ENCODE results near the gene GPR6. TPM values are rescaled to one million over a fixed set of nuclear protein-coding genes. Genes with fewer than 3 reads are reported as not detected.

GPR6 gene
- total and polyA plus RNA-seq, 3 experiments from 2014 or later, result not detected

DNA sequence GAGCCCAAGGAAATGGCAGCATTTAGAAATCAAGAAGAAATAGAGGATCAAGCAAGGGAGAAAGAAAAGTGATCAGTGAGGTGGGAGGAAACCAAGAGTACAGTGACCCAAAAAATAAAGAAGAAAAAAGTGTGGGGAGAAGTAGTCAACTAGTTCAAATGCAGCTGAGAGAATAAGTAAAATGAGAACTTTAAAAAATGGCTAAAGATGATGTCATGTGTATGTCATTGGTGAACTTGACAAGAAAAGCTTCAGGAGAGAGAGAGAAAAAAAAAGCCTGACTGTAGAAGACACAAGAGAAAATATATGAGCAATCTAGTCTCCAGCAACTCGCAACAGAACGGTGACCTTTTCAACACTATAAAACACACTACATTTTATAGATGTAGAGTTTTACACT, 6.3 kb downstream of the GPR6 start:
- no peak overlapping the region for H3K4me3 Mint-ChIP-seq
- H3K36me3 Mint-ChIP-seq, result no peaks in the 10 kb centered on the region
- no peaks in the 10 kb centered on the region for H3K4me1 Mint-ChIP-seq
- no peak for DNase-seq
- Histone ChIP-seq H3K4me3 (ENCODE audit: low read length) (no peak overlapping the region), H3K36me3 (ENCODE audit: insufficient read depth, low read length) (no peaks in the 10 kb centered on the region), H3K27me3 (ENCODE audit: insufficient read depth, low read length, poor library complexity, severe bottlenecking) (no peaks in the 10 kb centered on the region), H3K27ac (ENCODE audit: low read depth, low read length) (no peak overlapping the region), H3K9me3 (ENCODE audit: low read length) (no peaks in the 10 kb centered on the region), H3K4me1 (ENCODE audit: insufficient read depth, low read length) (no peaks in the 10 kb centered on the region)
- peak overlapping the region in 1 of 8 donors; percentile 44 for H3K27ac Mint-ChIP-seq
- peaks cover 0 to 3% (median 2%) of the 10 kb centered on the region in 5 donors for H3K9me3 Mint-ChIP-seq
- H3K27me3 Mint-ChIP-seq, result peaks cover 25 to 48% of the 10 kb centered on the region in 2 donors
- ChIA-PET CTCF (no interaction called here), POLR2A (no interaction called here)

DNA sequence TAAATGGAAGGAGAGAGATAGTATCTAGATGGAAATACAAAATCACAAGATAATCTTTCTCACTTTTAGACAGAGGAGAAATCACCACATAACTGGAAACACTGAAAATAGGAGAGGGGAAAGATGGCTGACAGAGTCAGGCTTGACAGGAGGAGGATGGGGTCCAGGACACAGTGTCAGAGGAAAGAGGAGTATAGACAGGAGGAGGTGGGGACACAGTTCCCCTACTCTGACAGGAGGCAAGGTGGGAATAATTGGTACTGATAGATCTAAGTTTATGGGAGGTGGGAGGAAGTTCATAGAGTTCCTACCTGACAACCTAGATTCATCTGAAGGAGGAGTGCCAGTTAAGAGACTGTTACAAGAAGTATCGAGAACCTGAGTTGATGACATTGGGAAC, 9.1 kb downstream of the GPR6 start:
- H3K4me1 Mint-ChIP-seq, result no peaks in the 10 kb centered on the region
- no peaks in the 10 kb centered on the region for H3K4me1 ChIP-seq (ENCODE audit: insufficient read depth, low read length)
- no peaks in the 10 kb centered on the region for H3K36me3 ChIP-seq (ENCODE audit: insufficient read depth, low read length)
- H3K27me3 Mint-ChIP-seq, result peaks cover 8 to 23% of the 10 kb centered on the region in 2 donors
- H3K27ac Mint-ChIP-seq, result no peak overlapping the region
- H3K9me3 Mint-ChIP-seq, result no peaks in the 10 kb centered on the region
- no peak overlapping the region for H3K4me3 Mint-ChIP-seq
- H3K27me3 ChIP-seq (ENCODE audit: insufficient read depth, low read length, poor library complexity, severe bottlenecking), result no peaks in the 10 kb centered on the region
- ChIA-PET POLR2A (no interaction called here), CTCF (interaction anchor here (1.3 kb wide), 1 partner anchor 10 kb away, joined by 4 read pairs; no protein-coding TSS in a partner anchor)
- no peak overlapping the region for H3K27ac ChIP-seq (ENCODE audit: low read depth, low read length)
- DNase-seq, result no peak
- no peaks in the 10 kb centered on the region for H3K36me3 Mint-ChIP-seq
- no peak overlapping the region for H3K4me3 ChIP-seq (ENCODE audit: low read length)
- H3K9me3 ChIP-seq (ENCODE audit: low read length), result no peaks in the 10 kb centered on the region

DNA sequence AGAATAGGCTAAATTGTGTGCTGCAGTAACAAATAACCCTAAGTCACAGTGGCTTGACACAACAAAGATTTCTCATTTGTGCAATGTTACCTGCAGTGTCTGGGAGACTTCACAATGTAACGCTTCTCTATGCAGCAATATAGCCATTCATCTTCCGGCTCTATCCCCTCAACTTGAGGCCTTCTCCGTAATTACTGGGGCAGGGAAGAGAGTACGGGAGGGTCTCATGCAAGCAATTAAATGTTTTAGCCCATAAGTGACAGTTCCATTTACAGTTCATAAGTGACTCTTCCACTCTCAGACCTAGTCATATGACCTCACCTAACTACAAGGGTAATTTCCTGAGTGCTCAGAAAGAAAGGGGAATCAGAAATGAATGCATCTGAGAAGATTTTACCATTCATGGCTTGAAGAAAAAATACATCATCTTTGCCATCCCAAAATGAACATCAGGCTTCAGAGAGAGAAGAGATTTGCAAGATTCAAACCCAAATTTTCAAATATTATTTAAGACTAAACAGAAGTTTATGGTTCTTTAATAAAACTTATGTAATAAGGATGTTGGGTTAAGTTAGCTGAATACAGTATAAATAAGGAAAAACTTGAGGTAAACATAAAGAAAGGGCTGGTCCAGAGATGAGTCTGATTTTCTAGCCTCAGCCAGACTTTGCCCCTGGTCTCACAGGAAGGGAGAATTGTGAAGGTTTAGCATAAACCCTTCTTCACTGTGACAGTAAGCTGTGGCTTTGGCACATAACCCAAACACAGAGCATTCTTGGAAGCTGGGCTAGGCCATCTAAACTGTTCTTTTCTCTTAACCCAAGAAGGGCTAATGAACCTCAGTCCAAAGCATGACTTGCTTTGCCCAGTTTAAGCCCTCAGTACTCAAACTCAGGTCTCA, 13.3 kb downstream of the GPR6 start:
- no peaks in the 10 kb centered on the region for H3K36me3 Mint-ChIP-seq

DNA sequence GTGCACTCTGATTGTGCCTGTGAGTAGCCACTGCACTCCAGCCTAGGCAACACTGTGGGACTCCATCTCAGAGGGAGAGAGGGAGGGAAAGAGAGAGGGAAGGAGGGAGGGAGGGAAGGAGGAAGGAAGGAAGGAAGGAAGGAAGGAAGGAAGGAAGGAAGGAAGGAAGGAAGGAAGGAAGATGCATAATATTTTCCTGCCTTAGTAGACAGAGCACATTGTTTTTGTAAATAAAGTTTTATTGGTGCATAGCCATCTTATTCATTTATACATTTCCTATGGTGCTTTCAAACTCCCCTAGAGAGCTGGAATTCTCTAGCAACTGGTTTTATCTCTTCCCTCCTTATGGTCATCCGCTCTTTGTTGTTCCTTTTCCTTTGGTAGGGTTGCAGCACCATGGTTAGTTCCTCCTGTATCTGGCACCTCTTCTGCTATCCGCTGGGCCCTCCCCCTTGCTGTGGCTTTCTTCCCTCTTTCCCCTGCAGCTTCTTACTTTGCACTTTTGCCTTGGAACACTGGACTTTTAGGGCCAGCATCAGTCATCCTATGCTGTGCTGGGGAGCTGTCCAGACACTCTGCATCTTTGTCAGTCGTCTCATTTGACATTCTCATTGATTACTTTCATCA, 20.2 kb downstream of the GPR6 start:
- H3K27me3 Mint-ChIP-seq, result peaks cover 39 to 51% of the 10 kb centered on the region in 2 donors
- H3K27me3 ChIP-seq (ENCODE audit: insufficient read depth, low read length, poor library complexity, severe bottlenecking), result no peaks in the 10 kb centered on the region
- H3K9me3 ChIP-seq (ENCODE audit: low read length), result no peaks in the 10 kb centered on the region
- H3K4me1 Mint-ChIP-seq, result no peaks in the 10 kb centered on the region
- H3K36me3 ChIP-seq (ENCODE audit: insufficient read depth, low read length), result no peaks in the 10 kb centered on the region
- POLR2A ChIA-PET, result no interaction called here
- DNase-seq, result no peak
- no peaks in the 10 kb centered on the region for H3K4me1 ChIP-seq (ENCODE audit: insufficient read depth, low read length)
- no peaks in the 10 kb centered on the region for H3K36me3 Mint-ChIP-seq
- H3K4me3 ChIP-seq (ENCODE audit: low read length), result no peak overlapping the region
- H3K27ac Mint-ChIP-seq, result no peak overlapping the region
- CTCF ChIA-PET, result interaction anchor here (1.5 kb wide), 1 partner anchor 12 kb away, joined by 4 read pairs; no protein-coding TSS in a partner anchor
- H3K9me3 Mint-ChIP-seq, result peaks cover 0 to 5% (median 0%) of the 10 kb centered on the region in 5 donors
- no peak overlapping the region for H3K27ac ChIP-seq (ENCODE audit: low read depth, low read length)
- no peak overlapping the region for H3K4me3 Mint-ChIP-seq

More for the DNA sequence above, 13.3 kb downstream of the GPR6 start:
- Mint-ChIP-seq H3K9me3 (peaks cover 0 to 5% (median 0%) of the 10 kb centered on the region in 5 donors), H3K4me3 (no peak overlapping the region), H3K27ac (no peak overlapping the region), H3K4me1 (no peaks in the 10 kb centered on the region), H3K27me3 (peaks cover 12 to 14% of the 10 kb centered on the region in 2 donors)
- Histone ChIP-seq H3K4me1 (ENCODE audit: insufficient read depth, low read length) (no peaks in the 10 kb centered on the region), H3K27me3 (ENCODE audit: insufficient read depth, low read length, poor library complexity, severe bottlenecking) (no peaks in the 10 kb centered on the region), H3K36me3 (ENCODE audit: insufficient read depth, low read length) (no peaks in the 10 kb centered on the region), H3K27ac (ENCODE audit: low read depth, low read length) (no peak overlapping the region), H3K4me3 (ENCODE audit: low read length) (no peak overlapping the region), H3K9me3 (ENCODE audit: low read length) (no peaks in the 10 kb centered on the region)
- ChIA-PET POLR2A (no interaction called here), CTCF (no interaction called here)
- no peak for DNase-seq

DNA sequence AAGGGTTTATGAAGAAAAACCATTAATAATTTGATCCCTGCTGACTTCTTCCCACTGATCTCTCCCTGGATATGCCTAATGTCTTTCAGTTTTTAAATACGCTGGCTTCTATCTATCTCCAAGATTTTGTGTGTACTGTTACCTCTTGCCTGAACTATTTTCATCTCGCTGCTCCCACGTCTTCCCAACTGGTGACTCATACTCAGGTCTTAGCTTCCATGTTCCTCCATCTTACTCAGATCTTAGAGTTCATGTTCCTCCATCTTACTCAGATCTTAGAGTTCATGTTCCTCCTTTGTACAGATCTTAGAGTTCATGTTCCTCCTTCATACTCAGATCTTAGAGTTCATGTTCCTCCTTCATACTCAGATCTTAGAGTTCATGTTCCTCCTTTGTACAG, 21.6 kb downstream of the GPR6 start:
- POLR2A ChIA-PET, result no interaction called here

DNA sequence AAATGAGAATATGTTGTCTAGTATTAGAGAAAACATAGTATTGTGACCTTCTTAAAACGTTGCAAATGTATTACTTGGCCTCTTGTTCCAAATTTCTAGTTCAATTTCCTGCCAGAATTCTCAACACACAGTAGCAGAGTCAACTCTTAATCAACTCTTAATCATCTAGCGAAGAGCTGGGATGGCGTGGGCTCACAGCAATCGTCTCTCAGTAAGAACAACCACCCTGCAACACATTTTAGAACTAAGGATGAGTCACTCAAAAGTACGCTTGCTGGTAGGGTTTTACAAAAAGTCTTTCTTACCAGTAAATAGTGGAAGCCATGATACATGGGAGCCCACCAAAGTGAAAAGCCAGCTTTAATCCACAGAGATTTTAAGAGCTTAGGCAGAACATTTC, 24.6 kb downstream of the GPR6 start:
- H3K27me3 ChIP-seq (ENCODE audit: insufficient read depth, low read length, poor library complexity, severe bottlenecking), result no peaks in the 10 kb centered on the region
- H3K27ac ChIP-seq (ENCODE audit: low read depth, low read length), result no peak overlapping the region
- H3K27ac Mint-ChIP-seq, result no peak overlapping the region
- ChIA-PET POLR2A (no interaction called here), CTCF (interaction anchor here (1.4 kb wide), 1 partner anchor 37 kb away, joined by 4 read pairs; no protein-coding TSS in a partner anchor)
- no peaks in the 10 kb centered on the region for H3K36me3 ChIP-seq (ENCODE audit: insufficient read depth, low read length)
- DNase-seq, result no peak
- H3K9me3 ChIP-seq (ENCODE audit: low read length), result no peaks in the 10 kb centered on the region
- no peak overlapping the region for H3K4me3 ChIP-seq (ENCODE audit: low read length)
- no peaks in the 10 kb centered on the region for H3K4me1 ChIP-seq (ENCODE audit: insufficient read depth, low read length)
- H3K9me3 Mint-ChIP-seq, result peaks cover 0 to 5% (median 0%) of the 10 kb centered on the region in 5 donors
- no peak overlapping the region for H3K4me3 Mint-ChIP-seq
- H3K36me3 Mint-ChIP-seq, result no peaks in the 10 kb centered on the region
- H3K4me1 Mint-ChIP-seq, result no peaks in the 10 kb centered on the region
- peaks cover 33 to 73% of the 10 kb centered on the region in 2 donors for H3K27me3 Mint-ChIP-seq

More for the DNA sequence above, 21.6 kb downstream of the GPR6 start:
- H3K9me3 Mint-ChIP-seq, result peaks cover 0 to 5% (median 0%) of the 10 kb centered on the region in 5 donors
- H3K27ac Mint-ChIP-seq, result no peak overlapping the region
- no peak overlapping the region for H3K4me3 Mint-ChIP-seq
- no peak overlapping the region for H3K4me3 ChIP-seq (ENCODE audit: low read length)
- H3K36me3 ChIP-seq (ENCODE audit: insufficient read depth, low read length), result no peaks in the 10 kb centered on the region
- no peaks in the 10 kb centered on the region for H3K27me3 ChIP-seq (ENCODE audit: insufficient read depth, low read length, poor library complexity, severe bottlenecking)
- peaks cover 38 to 59% of the 10 kb centered on the region in 2 donors for H3K27me3 Mint-ChIP-seq
- H3K4me1 ChIP-seq (ENCODE audit: insufficient read depth, low read length), result no peaks in the 10 kb centered on the region
- no peak for DNase-seq
- H3K4me1 Mint-ChIP-seq, result no peaks in the 10 kb centered on the region
- H3K36me3 Mint-ChIP-seq, result no peaks in the 10 kb centered on the region
- H3K9me3 ChIP-seq (ENCODE audit: low read length), result no peaks in the 10 kb centered on the region
- CTCF ChIA-PET, result no interaction called here
- no peak overlapping the region for H3K27ac ChIP-seq (ENCODE audit: low read depth, low read length)

DNA sequence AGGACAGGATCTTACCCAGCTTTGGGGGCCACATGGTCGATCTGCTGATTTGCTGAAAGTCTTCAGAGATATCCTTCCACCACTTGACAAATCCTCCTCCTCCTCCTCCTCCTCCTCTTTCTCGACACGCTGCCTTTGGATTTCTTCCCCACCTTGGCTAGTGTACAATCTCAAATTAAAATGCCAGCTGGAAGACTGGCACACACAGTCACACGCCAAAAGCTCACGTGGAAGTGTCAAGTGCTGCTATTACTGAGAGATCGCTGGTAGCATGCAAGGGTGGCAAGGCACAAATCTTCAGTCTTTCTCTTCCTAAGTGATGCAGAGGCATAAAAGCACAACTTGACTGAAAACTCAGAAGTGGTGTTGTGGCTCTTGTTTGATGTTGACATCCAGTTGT, 35.3 kb downstream of the GPR6 start:
- Mint-ChIP-seq H3K36me3 (no peaks in the 10 kb centered on the region), H3K27me3 (peaks cover 14 to 24% of the 10 kb centered on the region in 2 donors), H3K9me3 (peaks cover 0 to 6% (median 0%) of the 10 kb centered on the region in 5 donors), H3K4me3 (no peak overlapping the region), H3K27ac (no peak overlapping the region), H3K4me1 (no peaks in the 10 kb centered on the region)
- Histone ChIP-seq H3K27me3 (ENCODE audit: insufficient read depth, low read length, poor library complexity, severe bottlenecking) (no peaks in the 10 kb centered on the region), H3K4me3 (ENCODE audit: low read length) (no peak overlapping the region), H3K4me1 (ENCODE audit: insufficient read depth, low read length) (no peaks in the 10 kb centered on the region), H3K27ac (ENCODE audit: low read depth, low read length) (no peak overlapping the region), H3K36me3 (ENCODE audit: insufficient read depth, low read length) (no peaks in the 10 kb centered on the region), H3K9me3 (ENCODE audit: low read length) (no peaks in the 10 kb centered on the region)
- POLR2A ChIA-PET, result no interaction called here
- no peak for DNase-seq
- CTCF ChIA-PET, result no interaction called here

DNA sequence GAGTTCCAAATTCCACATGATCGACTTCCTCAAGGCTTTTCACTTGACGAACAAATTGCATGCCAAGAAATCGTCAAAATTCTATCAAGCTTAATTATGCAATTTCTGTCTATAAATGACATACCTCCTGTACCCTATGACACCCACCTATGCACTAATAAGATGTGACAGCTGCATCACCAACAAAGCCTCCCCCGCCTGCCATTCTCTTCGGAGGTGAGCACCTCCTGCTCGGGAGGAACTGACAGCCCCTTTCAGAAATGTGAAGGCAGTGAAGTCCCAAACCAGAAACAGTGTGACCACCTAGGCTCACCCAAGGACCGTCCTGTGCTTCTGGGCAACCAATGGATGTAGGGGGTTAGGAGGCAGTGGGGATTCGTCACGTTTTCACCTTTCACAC, 37.1 kb downstream of the GPR6 start:
- CTCF ChIA-PET, result no interaction called here
- no peaks in the 10 kb centered on the region for H3K36me3 Mint-ChIP-seq
- Histone ChIP-seq H3K36me3 (ENCODE audit: insufficient read depth, low read length) (no peaks in the 10 kb centered on the region), H3K9me3 (ENCODE audit: low read length) (no peaks in the 10 kb centered on the region), H3K27ac (ENCODE audit: low read depth, low read length) (no peak overlapping the region), H3K4me3 (ENCODE audit: low read length) (no peak overlapping the region), H3K4me1 (ENCODE audit: insufficient read depth, low read length) (no peaks in the 10 kb centered on the region), H3K27me3 (ENCODE audit: insufficient read depth, low read length, poor library complexity, severe bottlenecking) (no peaks in the 10 kb centered on the region)
- peaks cover 1% of the 10 kb centered on the region in 3 donors for H3K4me1 Mint-ChIP-seq
- POLR2A ChIA-PET, result no interaction called here
- H3K4me3 Mint-ChIP-seq, result no peak overlapping the region
- peaks cover 10 to 24% of the 10 kb centered on the region in 2 donors for H3K27me3 Mint-ChIP-seq
- H3K27ac Mint-ChIP-seq, result no peak overlapping the region
- peaks cover 0 to 6% (median 0%) of the 10 kb centered on the region in 5 donors for H3K9me3 Mint-ChIP-seq
- DNase-seq, result no peak

Data from CD8-positive, alpha-beta memory T cell (primary cell).